IMR-90 (cell line): ENCODE data around the gene MYO1D. TPM values are rescaled to one million over a fixed set of nuclear protein-coding genes. Genes with fewer than 3 reads are reported as not detected.

ENCODE experiments used
- ATAC-seq: fragments of 200-7000 bp; cut with Tn5 transposase; 2 replicates; pipeline ENCODE4 v1.9.1; 2020; ENCODE audit warnings: low read depth, mild to moderate bottlenecking, moderate library complexity
- BruUV-seq: library from RNA; stranded (reverse); fragments of 400-500 nt; replicated peaks from 2 replicates; lab custom pipeline; 2021; lab: Mats Ljungman, UMichigan
- CTCF ChIA-PET: fragments of 300-600 bp; formaldehyde crosslinking; extraction: SDS; loops from one replicate; lab custom pipeline; 2021; ENCODE audit warnings: antibody characterized with exemption; lab: Yijun Ruan, JAX
- POLR2A ChIA-PET: fragments of 300-600 bp; sonication (Branson Sonifier 250); formaldehyde crosslinking; loops from one replicate; lab custom pipeline; 2022; ENCODE audit warnings: antibody characterized with exemption; ENCODE audit not compliant: unreplicated experiment; lab: Charles Lee
- DNase-seq: peaks from one replicate; pipeline ENCODE4 v3.0.0; 2013
- H2AFZ ChIP-seq: replicated peaks from 2 replicates; pipeline ENCODE3; 2013; ENCODE audit warnings: low read length, mild to moderate bottlenecking; ENCODE audit not compliant: poor library complexity
- H2AK5ac ChIP-seq: 2 replicates; pipeline ENCODE4 v1.6.1; 2013; ENCODE audit warnings: low read depth, low read length, inconsistent platforms
- H2AK9ac ChIP-seq: replicated peaks from 2 replicates; pipeline ENCODE3; 2013; ENCODE audit warnings: mild to moderate bottlenecking, low read depth, low read length, moderate library complexity; ENCODE audit not compliant: poor library complexity
- H2BK120ac ChIP-seq: 2 replicates; pipeline ENCODE4 v1.6.1; 2013; ENCODE audit warnings: low read depth, low read length, inconsistent platforms
- H2BK15ac ChIP-seq: 3 replicates; pipeline ENCODE4 v1.6.1; 2013; ENCODE audit warnings: low read depth, low read length, inconsistent platforms
- H2BK20ac ChIP-seq: 2 replicates; pipeline ENCODE4 v1.6.1; 2013; ENCODE audit warnings: low read depth, mild to moderate bottlenecking, inconsistent platforms, low read length, moderate library complexity
- H2BK5ac ChIP-seq: 2 replicates; pipeline ENCODE4 v1.6.1; 2013; ENCODE audit warnings: mild to moderate bottlenecking, low read depth, low read length, inconsistent platforms; ENCODE audit not compliant: poor library complexity, severe bottlenecking
- H3K14ac ChIP-seq: replicated peaks from 2 replicates; pipeline ENCODE4 v1.6.1; 2013; ENCODE audit warnings: low read depth, low read length, inconsistent platforms
- H3K18ac ChIP-seq: 2 replicates; pipeline ENCODE4 v1.6.1; 2013; ENCODE audit warnings: low read depth, low read length, control low read depth
- H3K23ac ChIP-seq: 2 replicates; pipeline ENCODE4 v1.6.1; 2013; ENCODE audit warnings: low read depth, low read length, inconsistent platforms
- H3K27ac ChIP-seq: 2 replicates; pipeline ENCODE4 v1.5.1; 2013; ENCODE audit warnings: mild to moderate bottlenecking, control low read depth, low read length; ENCODE audit not compliant: insufficient read depth
- H3K27me3 ChIP-seq: 2 replicates; pipeline ENCODE4 v1.6.1; 2013; ENCODE audit warnings: low read length; ENCODE audit not compliant: control insufficient read depth, insufficient read depth
- H3K36me3 ChIP-seq: 2 replicates; pipeline ENCODE4 v1.6.1; 2013; ENCODE audit warnings: low read length, mixed read lengths; ENCODE audit not compliant: control insufficient read depth, insufficient read depth
- H3K4ac ChIP-seq: 2 replicates; pipeline ENCODE4 v1.6.1; 2013; ENCODE audit warnings: low read depth, low read length, inconsistent platforms
- H3K4me1 ChIP-seq: 2 replicates; pipeline ENCODE4 v1.6.1; 2013; ENCODE audit warnings: low read length, mixed read lengths; ENCODE audit not compliant: control insufficient read depth, insufficient read depth
- H3K4me2 ChIP-seq: 2 replicates; pipeline ENCODE4 v1.6.1; 2013; ENCODE audit warnings: low read depth, mild to moderate bottlenecking, control low read depth, low read length, moderate library complexity
- H3K4me3 ChIP-seq: 2 replicates; pipeline ENCODE4 v1.5.1; 2013; ENCODE audit warnings: low read depth, mild to moderate bottlenecking, control low read depth, low read length, moderate library complexity; ENCODE audit not compliant: insufficient read depth
- H3K56ac ChIP-seq: 2 replicates; pipeline ENCODE4 v1.6.1; 2013; ENCODE audit warnings: low read length, inconsistent platforms; ENCODE audit not compliant: insufficient read depth; ENCODE audit errors: extremely low read depth
- H3K79me1 ChIP-seq, 2 experiments: 2 replicates each; pipeline ENCODE4 v1.6.1; 2013; ENCODE audit warnings: low read length in 2 of 2, inconsistent platforms in 1 of 2, low read depth in 1 of 2
- H3K9ac ChIP-seq: 2 replicates; pipeline ENCODE4 v1.6.1; 2013; ENCODE audit warnings: low read depth, low read length, control low read depth
- H3K9me1 ChIP-seq: 2 replicates; pipeline ENCODE4 v1.6.1; 2013; ENCODE audit warnings: low read length, inconsistent platforms; ENCODE audit not compliant: insufficient read depth
- H3K9me3 ChIP-seq: 2 replicates; pipeline ENCODE4 v1.6.1; 2013; ENCODE audit warnings: low read length; ENCODE audit not compliant: control insufficient read depth, insufficient read depth
- H4K20me1 ChIP-seq: 2 replicates; pipeline ENCODE4 v1.6.1; 2013; ENCODE audit warnings: low read length, inconsistent platforms; ENCODE audit not compliant: insufficient read depth
- H4K5ac ChIP-seq: 2 replicates; pipeline ENCODE4 v1.6.1; 2013; ENCODE audit warnings: mild to moderate bottlenecking, low read depth, low read length, control low read depth
- H4K8ac ChIP-seq, 2 experiments: 2 replicates each; pipeline ENCODE4 v1.6.1; 2013; ENCODE audit warnings: low read depth in 2 of 2, low read length in 2 of 2, control low read depth in 1 of 2, inconsistent platforms in 1 of 2
- H4K91ac ChIP-seq: 2 replicates; pipeline ENCODE4 v1.6.1; 2013; ENCODE audit warnings: low read depth, low read length, inconsistent platforms; ENCODE audit not compliant: insufficient read depth
- WGBS, 2 experiments: methylation state at CpG; one replicate each; pipeline versions ENCODE4 v1.1.5 to v1.1.7; 2013; ENCODE audit warnings: missing lambda C conversion rate in 2 of 2; ENCODE audit not compliant: insufficient read length in 1 of 2; ENCODE audit errors: extremely low coverage in 2 of 2; 5-methylcytosine and 5-hydroxymethylcytosine counted together
- dilution Hi-C: fragments of 300-500 bp; cut with HindIII; formaldehyde crosslinking; loops from one replicate; pipeline ENCODE4 v1.14.3; 2018; ENCODE audit warnings: low sequenced_read_pairs; ENCODE audit not compliant: unreplicated experiment
- in situ Hi-C: fragments of 300-500 bp; cut with MboI; formaldehyde crosslinking; loops from 3 replicates; pipeline ENCODE4 v1.14.3; 2019; ENCODE audit warnings: low sequenced_read_pairs, inconsistent platforms, mixed read lengths
- intact Hi-C: fragments of 100-400 bp; cut with micrococcal nuclease; formaldehyde crosslinking; loops from 2 replicates; pipeline ENCODE4 v1.10.0; 2022
- polyA plus RNA-seq, 3 experiments: library from polyadenylated mRNA; depleted of rRNA; stranded (reverse); fragments of >200 nt; gene quantifications; 2 replicates each; pipeline ENCODE4 v1.2.3, GENCODE V29; 2012; ENCODE audit warnings: low replicate concordance in 1 of 3
- total RNA-seq: library from RNA; depleted of rRNA; stranded (reverse); fragments of >200 nt; gene quantifications from 2 replicates; pipeline ENCODE4 v1.2.3, GENCODE V29; 2012
- TF ChIP-seq, protein P1 (sequence below): fragments of 150-350 bp; IDR thresholded peaks from 2 replicates; pipeline ENCODE4 v1.6.1; 2016; ENCODE audit warnings: low read depth, mild to moderate bottlenecking, low read length, moderate library complexity, borderline replicate concordance

MYO1D gene
- total and polyA plus RNA-seq, 2 of the 4 experiments (the other 2 are of a cell fraction), result 0.63 to 0.90 TPM

DNA sequence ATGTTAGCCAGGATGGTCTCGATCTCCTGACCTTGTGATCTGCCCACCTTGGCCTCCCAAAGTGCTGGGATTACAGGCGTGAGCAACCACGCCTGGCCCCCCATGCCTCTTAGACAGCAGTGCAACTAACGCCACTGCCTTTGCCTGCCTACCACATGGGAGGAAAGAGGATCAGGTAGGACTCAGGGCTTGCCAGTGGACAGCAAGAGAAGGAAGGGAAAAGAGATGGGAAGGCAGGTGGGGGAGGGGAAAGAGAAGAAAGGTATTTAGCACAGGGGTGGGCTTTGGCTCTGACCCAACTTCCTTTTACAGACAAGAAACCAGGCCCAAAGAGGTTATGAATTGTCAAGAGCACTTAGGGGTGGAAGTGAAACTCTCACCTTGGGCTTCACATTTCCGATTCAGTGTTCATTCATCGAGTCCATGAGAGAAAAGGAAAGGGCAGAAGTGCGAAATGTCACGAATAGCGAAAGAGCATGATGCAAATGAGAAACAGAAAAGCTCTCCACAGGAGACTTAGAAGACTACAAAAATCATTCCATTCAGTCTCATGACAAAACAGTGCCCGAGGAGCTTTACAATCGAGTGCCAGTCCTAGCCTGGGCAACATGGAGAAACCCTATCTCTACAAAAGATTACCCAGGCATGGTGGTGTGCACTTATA, 353.8 kb downstream of the MYO1D start:
- Histone ChIP-seq H2AK5ac (no peak overlapping the region), H2BK15ac (no peak overlapping the region), H3K79me1 (no peaks in the 10 kb centered on the region), H2BK20ac (no peak overlapping the region), H3K4me1 (no peaks in the 10 kb centered on the region; the same call in 1 of the 2 replicates), H3K4me2 (no peak overlapping the region), H3K27ac (no peak overlapping the region), H4K8ac (no peak overlapping the region), H2AK9ac (peak overlapping the region; percentile 37), H3K23ac (no peak overlapping the region), H3K9me3 (no peaks in the 10 kb centered on the region), H4K5ac (no peak overlapping the region), H3K4me3 (no peak overlapping the region), H3K14ac (no peak overlapping the region), H3K18ac (no peak overlapping the region), H4K20me1 (no peaks in the 10 kb centered on the region), H3K9me1 (0 out of 2 replicates have a peak, but pooled peaks cover 2% of the 10 kb centered on the region), H3K4ac (no peak overlapping the region), H2BK120ac (no peak overlapping the region), H4K91ac (no peak overlapping the region), H2BK5ac (no peak overlapping the region), H2AFZ (no peak overlapping the region), H3K36me3 (no peaks in the 10 kb centered on the region), H3K9ac (no peak overlapping the region), H3K56ac (no peak overlapping the region), H3K27me3 (peaks cover 11% of the 10 kb centered on the region)
- no peak for ATAC-seq
- WGBS, 2 experiments, result 60% methylated on average over 1 of the region's 11 CpGs; no CpG with 5 or more reads in 1 of the 2 experiments
- no TSS peak for BruUV-seq
- POLR2A ChIA-PET, result no interaction called here
- DNase-seq, result no peak
- dilution Hi-C loops, result no loop called here
- intact Hi-C loops, result no loop called here
- TF ChIP-seq, protein P1, sequence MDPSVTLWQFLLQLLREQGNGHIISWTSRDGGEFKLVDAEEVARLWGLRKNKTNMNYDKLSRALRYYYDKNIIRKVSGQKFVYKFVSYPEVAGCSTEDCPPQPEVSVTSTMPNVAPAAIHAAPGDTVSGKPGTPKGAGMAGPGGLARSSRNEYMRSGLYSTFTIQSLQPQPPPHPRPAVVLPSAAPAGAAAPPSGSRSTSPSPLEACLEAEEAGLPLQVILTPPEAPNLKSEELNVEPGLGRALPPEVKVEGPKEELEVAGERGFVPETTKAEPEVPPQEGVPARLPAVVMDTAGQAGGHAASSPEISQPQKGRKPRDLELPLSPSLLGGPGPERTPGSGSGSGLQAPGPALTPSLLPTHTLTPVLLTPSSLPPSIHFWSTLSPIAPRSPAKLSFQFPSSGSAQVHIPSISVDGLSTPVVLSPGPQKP, result no peak
- in situ Hi-C loops, result no loop called here
- CTCF ChIA-PET, result no interaction called here
